Esophagus (tissue), 2 donors: Measurements from ENCODE around the gene JDP2. TPM values are rescaled to one million over a fixed set of nuclear protein-coding genes. Genes with fewer than 3 reads are reported as not detected.

ENCODE experiments used
- H3K27ac ChIP-seq, 2 donors: one replicate each; pipeline ENCODE4 v1.5.1; 2013; ENCODE audit warnings: low read depth in 2 of 2, mild to moderate bottlenecking in 2 of 2, inconsistent platforms in 1 of 2, low read length in 1 of 2, moderate library complexity in 1 of 2
- H3K27me3 ChIP-seq, 2 donors: one replicate each; pipeline ENCODE4 v1.6.1; 2013; ENCODE audit warnings: low read length in 2 of 2, control low read depth in 1 of 2, mild to moderate bottlenecking in 1 of 2; ENCODE audit not compliant: insufficient read depth in 2 of 2, control insufficient read depth in 1 of 2
- H3K36me3 ChIP-seq, 2 donors: one replicate each; pipeline ENCODE4 v1.6.1; 2013; ENCODE audit warnings: low read length in 1 of 2; ENCODE audit not compliant: control insufficient read depth in 2 of 2, insufficient read depth in 2 of 2
- H3K4me1 ChIP-seq, 2 donors: one replicate each; pipeline ENCODE4 v1.6.1; 2013; ENCODE audit warnings: low read length in 1 of 2; ENCODE audit not compliant: control insufficient read depth in 2 of 2, insufficient read depth in 2 of 2
- H3K4me3 ChIP-seq, 2 donors: one replicate each; pipeline ENCODE4 v1.5.1; 2013; ENCODE audit warnings: low read length in 2 of 2, mild to moderate bottlenecking in 2 of 2, low read depth in 1 of 2, moderate library complexity in 1 of 2
- H3K9me3 ChIP-seq, 2 donors: one replicate each; pipeline ENCODE4 v1.6.1; 2013; ENCODE audit warnings: mild to moderate bottlenecking in 2 of 2, low read depth in 1 of 2, low read length in 1 of 2, moderate library complexity in 1 of 2; ENCODE audit not compliant: control insufficient read depth in 2 of 2, insufficient read depth in 1 of 2
- WGBS, 2 donors: extraction: QIAGEN DNeasy Blood & Tissue Kit; methylation state at CpG; one replicate each; pipeline ENCODE4 v1.1.7; 2013; 5-methylcytosine and 5-hydroxymethylcytosine counted together
- polyA plus RNA-seq, 2 donors: library from polyadenylated mRNA; stranded (reverse); fragments of 200-250 nt; gene quantifications; one replicate each; pipeline ENCODE4 v1.2.3, GENCODE V29; 2013
- donor health status: healthy with polysubstance abuse.
- donor health status: Bipolar disorder and iron deficiency.

JDP2 gene
- polyA plus RNA-seq, 2 donors = 13.4 to 18.4 TPM

DNA sequence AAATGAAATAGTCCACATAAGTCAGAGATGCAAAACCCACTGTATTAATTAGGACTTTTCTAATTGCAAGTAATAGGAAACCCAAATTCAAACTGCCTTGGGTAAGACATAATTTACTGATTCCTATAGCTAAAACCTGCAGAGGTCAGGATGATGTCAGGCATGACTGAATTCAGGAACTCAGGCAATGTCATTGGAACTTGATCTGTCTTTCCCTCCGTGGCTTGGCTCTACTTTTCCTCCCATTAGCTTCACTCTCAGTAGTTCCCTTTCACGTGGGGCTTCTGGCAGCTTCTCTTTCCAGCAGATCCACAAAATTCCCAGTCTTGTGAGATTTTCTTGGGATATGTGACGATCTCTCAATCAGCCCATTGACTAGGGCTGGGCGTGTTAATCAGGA, 2.4 kb upstream of the JDP2 start:
- H3K4me1 ChIP-seq = peaks cover 0 to 10% of the 10 kb centered on the region in 2 donors
- no peaks in the 10 kb centered on the region for H3K36me3 ChIP-seq
- no peak overlapping the region for H3K4me3 ChIP-seq
- no peaks in the 10 kb centered on the region for H3K27me3 ChIP-seq
- H3K27ac ChIP-seq = no peak overlapping the region
- 82 to 83% methylated on average over 4 of the region's 4 CpGs for WGBS, 2 donors
- H3K9me3 ChIP-seq = no peaks in the 10 kb centered on the region

GRCh38 chr14:75426332-75427125, 1.3 kb upstream of the JDP2 start:
- WGBS, 2 donors = 86 to 89% methylated on average over 10 of the region's 10 CpGs
- Histone ChIP-seq H3K36me3 (no peaks in the 10 kb centered on the region), H3K4me1 (peaks cover 4 to 17% of the 10 kb centered on the region in 2 donors), H3K9me3 (no peaks in the 10 kb centered on the region), H3K4me3 (no peak overlapping the region), H3K27me3 (no peaks in the 10 kb centered on the region), H3K27ac (peak overlapping the region; percentile 79 to 80)

- 31 to 40% methylated on average over 15 of the region's 15 CpGs for WGBS, 2 donors
- no peaks in the 10 kb centered on the region for H3K27me3 ChIP-seq
- no peaks in the 10 kb centered on the region for H3K9me3 ChIP-seq
- H3K36me3 ChIP-seq = no peaks in the 10 kb centered on the region
- H3K27ac ChIP-seq = peak overlapping the region; percentile 79 to 80
- peaks cover 6 to 17% of the 10 kb centered on the region in 2 donors for H3K4me1 ChIP-seq
- H3K4me3 ChIP-seq = peak overlapping the region; percentile 61 to 76
These were observed 718 bp upstream of the JDP2 start for GRCh38 chr14:75427126-75427481.

DNA sequence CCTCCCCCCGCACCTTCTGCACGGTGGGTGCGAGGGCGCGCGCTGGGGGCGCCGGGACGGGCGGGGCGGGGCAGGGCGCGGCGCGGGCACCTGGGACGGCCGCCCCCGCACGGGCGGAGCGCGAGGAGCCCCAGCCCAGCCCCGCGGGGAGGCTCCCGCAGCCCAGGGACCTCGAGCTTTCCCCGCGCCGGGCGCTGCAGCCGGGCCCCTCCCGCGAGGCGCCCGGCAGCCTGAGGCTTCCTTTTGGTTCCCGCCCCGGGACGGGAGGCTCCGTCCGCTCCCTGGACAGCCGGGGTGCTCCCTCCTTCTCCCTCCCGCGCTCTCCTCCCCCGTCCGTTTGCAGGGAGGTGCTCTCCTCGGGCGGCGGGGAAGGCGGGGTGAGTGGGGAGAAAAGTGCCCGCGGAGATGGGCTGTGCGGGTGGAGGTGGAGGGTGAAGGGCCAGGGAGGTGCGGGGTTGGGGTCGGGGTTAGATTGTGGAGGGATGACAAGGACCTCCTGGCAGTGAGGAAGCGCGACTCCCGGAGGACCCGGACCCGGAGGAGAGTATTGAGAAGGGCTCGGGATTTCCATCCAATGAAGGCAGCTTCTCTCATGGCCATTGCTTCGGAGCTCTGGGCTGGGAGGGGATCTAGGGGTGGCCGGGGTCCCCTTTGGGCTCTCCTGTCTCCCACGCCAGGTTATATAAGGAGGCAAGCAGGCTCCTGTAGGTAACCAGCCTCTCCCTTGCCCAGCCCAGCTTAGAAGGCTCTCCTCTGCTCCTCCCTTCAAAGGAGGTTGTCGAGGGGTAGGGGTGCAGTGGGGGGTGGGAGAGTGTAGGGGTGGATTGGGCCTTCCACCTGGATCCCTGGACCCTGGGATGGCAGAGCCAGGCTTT, 645 bp downstream of the JDP2 start:
- Histone ChIP-seq H3K27me3 (no peaks in the 10 kb centered on the region), H3K27ac (peak overlapping the region; percentile 79 to 80), H3K9me3 (no peaks in the 10 kb centered on the region), H3K4me1 (peaks cover 6 to 17% of the 10 kb centered on the region in 2 donors), H3K4me3 (peak overlapping the region; percentile 50 to 76), H3K36me3 (peaks cover 0 to 4% of the 10 kb centered on the region in 2 donors)
- WGBS, 2 donors = 1 to 2% methylated on average over 43 to 64 of the region's 64 CpGs

DNA sequence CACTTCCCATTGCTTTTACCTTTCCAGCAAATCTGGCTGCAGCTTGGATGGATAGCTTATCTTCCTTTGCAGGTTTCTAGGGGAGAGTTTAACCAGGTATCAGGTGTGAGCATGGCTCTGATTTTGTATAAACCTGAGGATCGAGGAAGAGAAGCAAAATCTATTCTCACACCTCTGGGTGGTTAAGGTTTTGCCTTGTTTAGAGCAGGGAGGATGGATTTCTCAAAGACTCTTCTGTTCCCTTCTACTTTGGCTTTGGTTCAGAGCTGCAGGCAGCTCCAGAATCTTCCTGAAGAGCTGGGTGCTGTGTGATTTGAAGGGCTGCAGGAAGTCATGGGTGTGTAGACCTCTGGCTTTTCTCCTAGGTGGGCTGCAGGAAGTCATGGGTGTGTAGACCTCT, 1.7 kb downstream of the JDP2 start:
- Histone ChIP-seq H3K9me3 (no peaks in the 10 kb centered on the region), H3K36me3 (peaks cover 0 to 7% of the 10 kb centered on the region in 2 donors), H3K27me3 (no peaks in the 10 kb centered on the region), H3K27ac (peak overlapping the region; percentile 14 to 30), H3K4me1 (peaks cover 6 to 17% of the 10 kb centered on the region in 2 donors), H3K4me3 (no peak overlapping the region)
- WGBS, 2 donors = 28 to 46% methylated on average over 1 of the region's 1 CpG

GRCh38 chr14:75430116-75430515, 2.3 kb downstream of the JDP2 start:
- H3K4me1 ChIP-seq = peaks cover 6 to 17% of the 10 kb centered on the region in 2 donors
- H3K9me3 ChIP-seq = no peaks in the 10 kb centered on the region
- H3K36me3 ChIP-seq = peaks cover 0 to 10% of the 10 kb centered on the region in 2 donors
- WGBS, 2 donors = 32 to 35% methylated on average over 7 of the region's 7 CpGs
- peak overlapping the region; percentile 14 to 30 for H3K27ac ChIP-seq
- no peaks in the 10 kb centered on the region for H3K27me3 ChIP-seq
- H3K4me3 ChIP-seq = no peak overlapping the region

DNA sequence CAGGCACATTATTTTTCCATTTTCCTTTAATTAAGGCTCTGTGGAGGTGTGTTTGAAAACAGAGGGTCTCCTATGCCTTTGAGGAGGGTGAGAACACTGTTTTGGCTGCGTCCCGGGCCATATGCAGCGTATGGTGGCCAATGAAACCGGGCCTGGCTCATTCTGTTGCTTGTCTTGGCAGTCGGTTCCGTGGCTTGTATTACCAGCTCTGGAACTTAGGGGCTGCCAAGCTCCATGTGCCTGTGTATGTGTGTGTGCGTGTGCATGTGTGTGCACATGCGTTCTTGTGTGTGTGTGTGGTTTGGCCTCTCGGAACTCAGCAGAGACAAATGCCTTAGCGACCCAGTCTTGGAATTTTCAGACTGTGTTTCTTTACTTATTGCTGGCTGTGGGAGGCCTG, 2.7 kb downstream of the JDP2 start:
- Histone ChIP-seq H3K27me3 (no peaks in the 10 kb centered on the region), H3K27ac (no peak overlapping the region), H3K36me3 (peaks cover 0 to 14% of the 10 kb centered on the region in 2 donors), H3K4me3 (no peak overlapping the region), H3K4me1 (peaks cover 6 to 17% of the 10 kb centered on the region in 2 donors), H3K9me3 (no peaks in the 10 kb centered on the region)
- 34 to 39% methylated on average over 10 of the region's 10 CpGs for WGBS, 2 donors

- Histone ChIP-seq H3K9me3 (no peaks in the 10 kb centered on the region), H3K4me3 (no peak overlapping the region), H3K27me3 (no peaks in the 10 kb centered on the region), H3K36me3 (peaks cover 0 to 15% of the 10 kb centered on the region in 2 donors), H3K4me1 (peaks cover 6 to 17% of the 10 kb centered on the region in 2 donors), H3K27ac (no peak overlapping the region)
- WGBS, 2 donors = 56% methylated on average over 6 of the region's 6 CpGs
These were observed 3.2 kb downstream of the JDP2 start for GRCh38 chr14:75430976-75431375.

DNA sequence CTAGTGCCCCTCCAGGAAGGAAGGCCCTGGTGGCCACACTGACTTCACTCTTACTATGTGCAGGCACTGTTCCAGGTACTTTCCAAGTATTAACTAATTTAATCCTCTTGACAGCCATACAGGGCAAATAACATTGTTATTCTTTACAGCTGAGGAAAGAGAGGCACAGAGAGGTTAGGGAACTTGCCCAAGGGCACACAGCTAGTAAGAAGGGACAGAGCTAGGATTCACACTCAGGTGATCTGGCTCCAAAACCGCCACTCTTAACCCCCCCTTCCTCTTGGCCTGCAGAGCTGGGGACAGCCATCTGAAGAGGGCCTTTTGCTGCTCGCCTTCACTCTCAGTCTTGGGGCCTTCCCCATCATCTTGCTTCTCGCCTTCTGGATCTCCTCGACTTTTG, 4.0 kb downstream of the JDP2 start:
- H3K4me1 ChIP-seq = peaks cover 6 to 17% of the 10 kb centered on the region in 2 donors
- peaks cover 0 to 15% of the 10 kb centered on the region in 2 donors for H3K36me3 ChIP-seq
- H3K27ac ChIP-seq = no peak overlapping the region
- WGBS, 2 donors = 86 to 88% methylated on average over 4 of the region's 4 CpGs
- H3K4me3 ChIP-seq = no peak overlapping the region
- no peaks in the 10 kb centered on the region for H3K9me3 ChIP-seq
- H3K27me3 ChIP-seq = no peaks in the 10 kb centered on the region
